HepG2 (cell line): ENCODE measurements around the gene PIGX. TPM values are rescaled to one million over a fixed set of nuclear protein-coding genes. Genes with fewer than 3 reads are reported as not detected.

Source experiments
- AGO2 ChIP-seq: fragments of 200-400 bp; formaldehyde crosslinking; optimal IDR thresholded peaks from 2 replicates; pipeline ENCODE3; 2017; ENCODE audit warnings: mild to moderate bottlenecking, low read depth, low read length, moderate library complexity
- CBX1 ChIP-seq: IDR thresholded peaks from one replicate; pipeline ENCODE4 v1.6.1; 2016; ENCODE audit warnings: antibody characterized with exemption, low read depth
- E2F1 ChIP-seq: sonication (generic); formaldehyde crosslinking; IDR thresholded peaks from 2 replicates; pipeline ENCODE4 v1.5.0; 2020; ENCODE audit warnings: missing genetic modification reagents
- ELF1 ChIP-seq: sonication (generic); formaldehyde crosslinking; IDR thresholded peaks from 2 replicates; pipeline ENCODE4 v1.4.0; 2020; ENCODE audit warnings: missing genetic modification reagents
- GMEB1 ChIP-seq: sonication (generic); formaldehyde crosslinking; IDR thresholded peaks from 2 replicates; pipeline ENCODE4 v1.5.1; 2020; ENCODE audit warnings: missing genetic modification reagents, mild to moderate bottlenecking, borderline replicate concordance
- GPBP1L1 ChIP-seq: sonication (generic); formaldehyde crosslinking; IDR thresholded peaks from 2 replicates; pipeline ENCODE4 v1.5.0; 2020; ENCODE audit warnings: mild to moderate bottlenecking, missing genetic modification reagents
- MIER3 ChIP-seq: IDR thresholded peaks from 2 replicates; pipeline ENCODE4 v1.6.1; 2016; ENCODE audit warnings: missing compliant biosample characterization, borderline replicate concordance
- NCOR1 ChIP-seq: fragments of 200-600 bp; sonication (generic); IDR thresholded peaks from 2 replicates; pipeline ENCODE4 v1.7.0; 2017; ENCODE audit warnings: antibody characterized with exemption, low read length, borderline replicate concordance
- PBX3 ChIP-seq: sonication (generic); formaldehyde crosslinking; IDR thresholded peaks from 2 replicates; pipeline ENCODE4 v1.8.1; 2023; ENCODE audit warnings: missing genetic modification reagents, inconsistent platforms, borderline replicate concordance
- REST ChIP-seq, 2 experiments: IDR thresholded peaks; 2 replicates each; pipeline ENCODE4 v1.6.1; 2011 to 2012; ENCODE audit warnings: low read length in 2 of 2, borderline replicate concordance in 1 of 2, low read depth in 1 of 2, mild to moderate bottlenecking in 1 of 2, moderate library complexity in 1 of 2
- STAT5B ChIP-seq: sonication (generic); formaldehyde crosslinking; IDR thresholded peaks from 2 replicates; pipeline ENCODE4 v1.4.0; 2020; ENCODE audit warnings: missing genetic modification reagents
- ZFP41 ChIP-seq: sonication (generic); formaldehyde crosslinking; IDR thresholded peaks from 2 replicates; pipeline ENCODE4 v1.4.0; 2020; ENCODE audit warnings: mild to moderate bottlenecking, missing genetic modification reagents, borderline replicate concordance
- ZNF329 ChIP-seq: sonication (generic); formaldehyde crosslinking; IDR thresholded peaks from 2 replicates; pipeline ENCODE4 v1.9.0; 2021; ENCODE audit warnings: low read depth, mild to moderate bottlenecking, missing genetic modification reagents
- ZNF530 ChIP-seq: sonication (generic); formaldehyde crosslinking; IDR thresholded peaks from 2 replicates; pipeline ENCODE4 v1.5.0; 2020; ENCODE audit warnings: low read depth, mild to moderate bottlenecking, missing genetic modification reagents
- ZNF776 ChIP-seq: sonication (generic); formaldehyde crosslinking; IDR thresholded peaks from 2 replicates; pipeline ENCODE4 v1.4.0; 2020; ENCODE audit warnings: mild to moderate bottlenecking, missing genetic modification reagents
- ZNF782 ChIP-seq: sonication (generic); formaldehyde crosslinking; IDR thresholded peaks from 2 replicates; pipeline ENCODE4 v1.4.0; 2020; ENCODE audit warnings: missing genetic modification reagents, mild to moderate bottlenecking, borderline replicate concordance
- ZUFSP ChIP-seq: sonication (generic); formaldehyde crosslinking; IDR thresholded peaks from 2 replicates; pipeline ENCODE4 v1.9.0; 2021; ENCODE audit warnings: missing genetic modification reagents, mild to moderate bottlenecking, borderline replicate concordance
- polyA plus RNA-seq, 8 experiments: library from polyadenylated mRNA; depleted of rRNA in 3 of 8; stranded (reverse) in 7 of 8; unstranded in 1 of 8; fragments of >200 nt; fragmentation: Illumina TruSeq in 4 of 8; extraction: Trizol in 4 of 8; gene quantifications; 2 replicates each; pipeline versions ENCODE4 v1.2.1 to v1.2.3, GENCODE V29; 2011 to 2016; ENCODE audit warnings: low read depth in 4 of 8, missing spikeins in 1 of 8, mixed read lengths in 1 of 8; ENCODE audit not compliant: insufficient read depth in 1 of 8
- total RNA-seq, 5 experiments: library from RNA; depleted of rRNA; stranded (reverse); fragments of >200 nt; fragmentation: Illumina TruSeq; extraction: Trizol; gene quantifications; 2 replicates each; pipeline ENCODE4 v1.2.3, GENCODE V29; 2016; ENCODE audit warnings: low read depth in 1 of 5

The PIGX gene
- total and polyA plus RNA-seq, 2 of the 13 experiments (the other 11 are each of a cell fraction or from before 2014, with no cell fraction given), result 13.2 to 21.3 TPM

- TF ChIP-seq REST (IDR thresholded peaks at IDR 0.05; ENCODE audit: borderline replicate concordance in 1 of 2, low read depth in 1 of 2, low read length in 2 of 2) (no peak), ZNF782 (no peak), E2F1 (CRISPR knock-in tag) (no peak), ZFP41 (CRISPR knock-in tag) (no peak), ZNF329 (CRISPR knock-in tag) (no peak), AGO2 (no peak), MIER3 (CRISPR knock-in tag) (peak; percentile 64; the same call in 1 of the 2 replicates), ZNF530 (no peak), ZNF776 (CRISPR knock-in tag) (no peak), GMEB1 (CRISPR knock-in tag) (0 out of 2 replicates have a peak, but pooled peaks have one; percentile 19), ZUFSP (CRISPR knock-in tag) (no peak), ELF1 (CRISPR knock-in tag) (no peak), NCOR1 (no peak), STAT5B (CRISPR knock-in tag) (no peak), PBX3 (CRISPR knock-in tag) (no peak), CBX1 (no peak), GPBP1L1 (CRISPR knock-in tag) (no peak)
Observed at GRCh38 chr3:196666001-196666867, 45.9 kb upstream of the PIGX start (continued).
